GM18909 (cell line): Measurements from ENCODE around the gene USH1G.
"Not testable (repeated sequence)": the region's sequence is repeated elsewhere in the genome, so short reads cannot be mapped to it uniquely, and the experiment has no call there.

Source experiments
- ATAC-seq: cut with Tn5 transposase; IDR thresholded peaks from one replicate; pipeline ENCODE4 v1.9.1; 2021; ENCODE audit warnings: mild to moderate bottlenecking; ENCODE audit not compliant: unreplicated experiment, poor library complexity

The USH1G gene

DNA sequence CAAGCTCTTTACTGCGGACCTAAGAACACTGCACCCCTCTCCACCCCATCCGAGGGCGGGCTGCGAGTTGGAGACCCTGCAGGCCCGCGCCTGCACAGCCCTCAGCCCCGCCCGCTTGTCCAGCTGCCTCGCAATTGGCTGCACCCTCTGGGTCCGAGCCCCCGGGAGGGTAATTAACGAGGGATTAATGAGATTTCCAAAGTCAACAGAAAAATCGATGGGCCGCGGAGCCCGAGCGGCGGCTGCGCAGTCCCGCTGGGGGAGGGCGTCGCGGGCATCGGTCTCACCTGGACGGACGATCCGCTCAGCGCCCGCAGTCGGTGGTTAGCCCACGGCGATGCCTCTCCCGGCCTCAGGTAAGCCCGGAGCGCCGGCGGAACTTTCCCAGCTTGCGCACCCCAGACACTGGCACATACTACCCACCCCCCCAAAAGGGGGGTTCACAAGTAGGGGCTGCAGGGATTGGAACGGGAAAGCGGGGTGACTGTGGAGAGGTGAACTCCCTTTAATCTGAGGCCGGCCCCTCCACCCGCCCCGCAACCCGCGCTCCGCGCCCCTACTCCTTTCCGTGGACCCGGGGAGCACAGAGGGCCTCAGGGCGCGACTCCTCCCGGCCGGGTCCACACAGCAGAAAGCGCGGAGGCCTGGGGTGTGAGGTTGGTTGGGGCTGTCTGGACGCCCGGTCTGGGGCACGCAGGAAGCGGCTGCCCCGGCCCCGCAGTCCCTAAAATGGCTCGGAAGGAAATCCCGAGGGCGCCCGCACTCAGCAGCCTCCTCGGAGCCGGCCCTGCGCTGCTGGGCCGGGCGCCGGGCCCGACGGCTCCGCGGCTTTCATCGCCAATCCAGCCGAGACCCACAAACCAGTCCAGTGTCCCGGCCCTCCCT, 12.8 kb upstream of the USH1G start, which contains the start of gene OTOP3:
OTOP3 (plus strand) TSS at position 314 of the 885 bp plus-strand sequence; CDS start at position 338, 24 bp downstream.
- ATAC-seq, result no peak

DNA sequence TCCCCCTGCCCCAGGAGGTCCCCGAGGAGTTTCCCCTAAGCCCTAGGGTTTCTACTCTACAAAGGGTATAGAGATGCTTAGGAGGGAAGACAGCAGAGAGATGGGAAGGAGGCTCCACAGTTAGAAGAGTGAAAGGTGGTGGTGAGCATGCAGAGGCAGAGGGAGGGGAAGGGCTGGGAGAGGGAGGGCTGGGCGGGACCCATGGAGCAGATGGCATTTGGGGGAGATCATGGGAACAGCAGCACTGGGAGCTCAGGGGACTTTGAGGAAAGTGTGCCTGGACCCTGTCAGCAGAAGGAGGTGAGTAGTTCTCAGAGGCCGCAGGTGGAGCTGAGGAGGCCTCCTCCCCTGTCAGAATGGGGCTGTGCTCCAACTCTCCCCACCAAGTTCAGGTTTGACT, 12.0 kb upstream of the USH1G start:
- no peak for ATAC-seq

DNA sequence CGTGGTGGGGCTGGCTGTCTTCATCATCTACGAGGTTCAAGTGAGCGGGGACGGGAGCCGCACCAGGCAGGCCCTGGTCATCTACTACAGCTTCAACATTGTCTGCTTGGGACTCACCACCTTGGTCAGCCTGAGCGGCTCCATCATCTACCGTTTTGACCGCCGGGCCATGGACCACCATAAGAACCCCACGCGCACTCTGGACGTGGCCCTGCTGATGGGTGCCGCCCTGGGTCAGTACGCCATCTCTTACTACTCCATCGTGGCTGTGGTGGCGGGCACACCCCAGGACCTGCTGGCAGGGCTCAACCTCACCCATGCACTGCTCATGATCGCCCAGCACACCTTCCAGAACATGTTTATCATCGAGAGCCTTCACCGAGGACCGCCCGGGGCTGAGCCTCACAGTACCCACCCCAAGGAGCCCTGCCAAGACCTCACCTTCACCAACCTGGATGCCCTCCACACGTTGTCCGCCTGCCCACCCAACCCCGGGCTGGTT, 7.5 kb upstream of the USH1G start:
- no peak for ATAC-seq

DNA sequence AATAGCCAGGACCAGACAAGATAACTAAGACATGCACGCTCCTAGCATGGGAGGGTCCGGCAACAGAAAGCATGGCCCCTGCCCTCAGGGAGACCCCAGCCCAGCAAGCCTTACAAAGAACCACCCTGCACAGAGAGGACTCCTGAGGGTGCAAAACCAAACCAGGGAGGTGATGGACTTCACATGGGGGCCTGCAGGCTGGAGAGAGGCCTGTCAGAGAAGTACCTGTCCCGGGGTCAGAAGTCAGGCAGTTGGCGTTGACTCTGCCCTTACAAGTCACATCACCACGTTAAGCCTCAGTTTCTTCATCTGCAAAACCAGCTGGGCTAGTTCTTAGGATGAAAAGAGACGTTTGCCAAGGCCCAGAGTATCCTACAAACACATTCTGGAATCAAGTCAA, 5.7 kb upstream of the USH1G start:
- no peak for ATAC-seq

DNA sequence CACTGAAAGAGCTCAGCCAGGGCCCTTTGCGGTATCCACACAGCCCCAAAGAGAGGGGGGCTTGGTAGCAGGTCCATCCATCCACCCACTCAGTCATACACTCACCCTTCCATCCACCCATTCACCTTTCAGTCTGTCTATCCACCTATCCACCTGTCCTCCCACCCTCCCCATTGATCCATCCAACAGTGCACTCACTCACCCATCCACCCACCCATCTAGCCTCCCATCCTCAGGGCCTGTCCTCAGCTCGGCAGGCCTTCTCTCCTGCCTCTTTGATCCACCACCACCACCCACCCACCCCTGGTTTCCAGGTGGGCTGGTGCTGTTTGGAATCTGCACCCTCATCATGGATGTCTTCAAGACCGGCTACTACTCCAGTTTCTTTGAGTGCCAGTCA, 2.2 kb upstream of the USH1G start:
- ATAC-seq, result no peak

DNA sequence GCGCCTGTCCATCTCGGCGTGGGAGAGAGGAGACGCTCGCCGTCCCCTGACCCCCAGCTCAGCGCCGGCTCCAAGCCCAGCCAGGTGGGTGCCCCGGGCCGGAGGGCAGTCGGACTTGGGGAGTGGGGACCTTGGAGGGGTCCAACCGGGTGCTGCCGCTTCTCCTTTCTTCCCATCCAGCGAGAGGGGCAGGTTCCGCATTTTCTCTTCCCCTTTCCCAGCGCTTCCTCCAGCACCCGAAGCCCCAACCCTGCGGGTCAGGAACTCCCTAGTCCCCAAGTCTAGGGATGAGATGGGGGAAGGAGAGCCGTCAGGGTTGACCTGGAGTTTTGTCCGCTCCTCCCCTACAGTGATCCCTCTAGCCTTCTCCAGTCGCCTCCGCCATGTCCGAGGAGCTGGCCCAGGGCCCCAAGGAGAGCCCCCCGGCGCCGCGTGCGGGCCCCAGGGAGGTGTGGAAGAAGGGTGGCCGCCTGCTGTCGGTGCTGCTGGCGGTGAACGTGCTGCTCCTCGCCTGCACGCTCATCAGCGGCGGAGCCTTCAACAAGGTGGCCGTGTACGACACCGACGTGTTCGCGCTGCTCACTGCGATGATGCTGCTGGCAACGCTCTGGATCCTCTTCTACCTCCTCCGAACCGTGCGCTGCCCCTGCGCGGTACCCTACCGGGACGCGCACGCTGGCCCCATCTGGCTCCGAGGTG, 1.3 kb upstream of the USH1G start, which contains the start of gene OTOP2:
OTOP2 (plus strand) TSS at position 24 of the 699 bp plus-strand sequence; CDS start at position 384, 360 bp downstream.
- no peak for ATAC-seq

DNA sequence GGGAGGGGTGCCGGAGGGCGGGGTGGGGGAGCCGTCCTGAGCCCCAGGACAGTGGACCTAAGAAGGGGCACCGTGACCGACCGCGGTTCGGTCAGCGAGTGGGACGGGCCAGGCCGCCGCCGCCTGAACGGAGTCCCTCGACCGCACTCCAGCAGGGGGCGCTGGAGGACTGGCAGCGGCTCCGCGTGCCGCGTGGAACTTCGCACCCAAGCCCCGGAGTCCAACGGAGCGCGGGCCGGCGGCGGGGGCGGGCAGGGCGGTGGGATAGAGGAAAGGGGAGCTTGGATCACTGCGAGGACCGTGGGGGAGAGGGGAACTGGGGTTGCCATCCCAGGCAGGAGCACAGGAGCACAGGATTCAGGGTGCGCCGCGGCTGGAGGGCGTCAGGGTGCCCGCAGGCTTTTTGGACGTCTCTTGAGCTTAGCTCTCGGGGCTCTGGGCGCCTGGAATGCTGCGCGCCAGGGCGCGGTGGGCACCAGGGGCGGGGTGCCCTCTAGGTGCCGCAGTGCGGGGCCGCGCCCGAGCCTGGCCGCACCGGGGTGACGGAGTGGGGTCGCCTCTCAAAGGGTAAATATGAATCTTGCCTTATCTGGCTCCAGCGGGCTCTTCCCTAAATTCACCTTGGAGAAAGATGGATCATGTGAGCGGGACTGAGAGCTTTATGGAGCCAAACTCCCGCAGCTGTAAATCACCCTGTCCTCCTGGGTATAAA, 639 bp upstream of the USH1G start:
- ATAC-seq, result no peak

DNA sequence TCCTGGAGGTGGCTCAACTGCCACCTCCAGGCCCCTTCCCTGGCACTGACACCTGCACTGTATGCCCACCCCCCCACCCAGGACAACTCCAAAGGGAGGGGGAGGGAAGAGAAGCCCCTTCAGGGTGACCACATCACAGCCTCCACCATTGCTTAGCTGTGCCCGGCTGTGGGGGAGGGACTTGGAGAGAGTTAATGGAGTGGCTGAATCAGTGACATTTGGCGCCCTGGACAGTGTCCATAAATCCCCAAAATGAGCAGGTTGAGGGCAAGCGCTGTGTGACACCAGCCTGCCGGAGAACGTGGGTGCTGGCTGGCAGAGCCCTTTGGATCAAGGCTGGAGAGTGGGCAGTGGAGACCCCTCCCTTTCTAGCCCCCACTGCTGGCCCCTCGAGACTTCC, 883 bp downstream of the USH1G start:
- ATAC-seq, result no peak

DNA sequence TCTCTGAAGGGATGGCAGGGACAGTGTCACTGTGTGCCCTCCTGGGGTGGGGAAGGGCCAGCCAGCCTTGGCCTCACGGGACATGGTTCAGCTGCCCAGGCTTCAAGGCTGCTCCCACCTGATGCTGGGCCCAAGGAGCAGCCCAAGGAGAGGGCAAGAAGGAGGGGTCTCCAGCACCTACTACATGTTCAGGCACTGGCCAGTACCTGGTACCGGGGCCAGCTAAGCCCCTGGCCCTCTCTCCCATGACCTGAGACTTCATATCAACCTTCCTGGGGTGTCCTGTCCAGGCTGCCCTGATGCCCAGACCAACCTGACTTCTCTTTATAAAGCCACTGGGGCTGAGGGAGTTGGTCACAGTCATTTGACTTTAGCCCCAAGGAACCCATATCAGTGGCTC, 1.3 kb downstream of the USH1G start:
- no peak for ATAC-seq

DNA sequence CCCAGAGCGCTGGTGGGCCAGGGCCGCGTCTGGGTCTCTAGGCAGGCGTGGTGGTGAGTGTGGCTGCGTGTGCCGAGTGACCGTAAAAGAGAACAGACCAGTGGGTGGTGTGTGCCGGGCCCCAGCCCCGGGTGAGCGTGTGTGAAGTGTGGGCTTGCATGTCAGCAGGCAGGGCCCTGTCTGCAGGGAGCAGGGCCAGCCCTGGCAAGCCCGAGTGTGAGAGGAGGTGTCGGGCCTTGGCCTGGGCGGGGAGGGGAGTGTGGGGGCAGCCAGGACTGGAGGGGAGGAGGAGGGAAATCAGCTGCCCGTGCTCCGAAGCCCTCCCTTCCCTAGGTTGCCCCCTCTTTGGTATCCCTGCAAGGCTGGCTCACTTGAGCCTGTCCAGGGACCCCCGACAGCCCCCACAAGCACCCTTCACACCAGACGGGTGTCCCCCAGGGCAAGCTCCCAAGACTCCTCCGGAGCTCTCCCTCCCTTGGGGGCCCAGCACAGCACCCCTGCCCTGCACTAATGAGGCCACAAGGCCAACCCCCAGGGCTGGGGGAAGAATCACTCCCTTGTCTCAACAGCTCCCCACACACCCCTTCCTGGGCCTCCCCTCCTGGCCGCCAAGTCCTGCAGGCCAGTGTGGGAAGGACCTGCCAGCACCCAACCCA, 1.9 kb downstream of the USH1G start:
- ATAC-seq, result no peak

DNA sequence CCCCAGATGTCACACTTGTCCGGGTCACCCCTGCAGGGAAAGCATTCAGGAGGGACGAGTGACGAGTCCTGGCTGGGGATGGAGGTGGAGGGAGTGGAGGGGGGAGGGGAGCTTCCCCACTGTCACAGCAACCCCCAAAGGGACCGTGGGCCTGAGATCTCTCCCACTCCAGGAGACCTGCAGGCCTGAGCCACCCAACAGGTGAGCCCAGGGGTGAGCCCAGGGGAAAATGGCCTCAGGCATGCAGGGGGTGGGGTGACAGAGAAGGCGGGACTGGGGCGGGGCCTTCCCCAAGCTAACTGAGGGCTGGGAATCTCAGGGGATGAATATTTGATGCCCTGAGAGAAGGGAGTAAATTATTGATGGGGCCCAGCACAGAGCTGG, 2.4 kb downstream of the USH1G start:
- no peak for ATAC-seq

DNA sequence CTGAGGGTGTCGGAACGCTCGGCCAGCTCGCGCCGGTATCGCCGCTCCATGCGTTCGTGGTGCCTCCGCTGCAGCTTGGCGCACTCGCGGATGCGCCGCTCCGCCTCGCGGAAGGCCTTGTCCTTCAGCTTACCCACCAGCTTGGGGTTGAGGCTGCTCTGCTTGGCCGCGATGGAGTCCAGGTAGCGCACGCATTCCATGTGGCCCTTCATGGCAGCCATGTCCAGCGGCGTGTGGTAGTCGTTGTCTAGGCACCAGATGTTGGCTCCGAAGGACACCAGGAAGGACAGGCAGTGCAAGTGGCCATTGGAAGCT, 2.8 kb downstream of the USH1G start:
- no peak for ATAC-seq

DNA sequence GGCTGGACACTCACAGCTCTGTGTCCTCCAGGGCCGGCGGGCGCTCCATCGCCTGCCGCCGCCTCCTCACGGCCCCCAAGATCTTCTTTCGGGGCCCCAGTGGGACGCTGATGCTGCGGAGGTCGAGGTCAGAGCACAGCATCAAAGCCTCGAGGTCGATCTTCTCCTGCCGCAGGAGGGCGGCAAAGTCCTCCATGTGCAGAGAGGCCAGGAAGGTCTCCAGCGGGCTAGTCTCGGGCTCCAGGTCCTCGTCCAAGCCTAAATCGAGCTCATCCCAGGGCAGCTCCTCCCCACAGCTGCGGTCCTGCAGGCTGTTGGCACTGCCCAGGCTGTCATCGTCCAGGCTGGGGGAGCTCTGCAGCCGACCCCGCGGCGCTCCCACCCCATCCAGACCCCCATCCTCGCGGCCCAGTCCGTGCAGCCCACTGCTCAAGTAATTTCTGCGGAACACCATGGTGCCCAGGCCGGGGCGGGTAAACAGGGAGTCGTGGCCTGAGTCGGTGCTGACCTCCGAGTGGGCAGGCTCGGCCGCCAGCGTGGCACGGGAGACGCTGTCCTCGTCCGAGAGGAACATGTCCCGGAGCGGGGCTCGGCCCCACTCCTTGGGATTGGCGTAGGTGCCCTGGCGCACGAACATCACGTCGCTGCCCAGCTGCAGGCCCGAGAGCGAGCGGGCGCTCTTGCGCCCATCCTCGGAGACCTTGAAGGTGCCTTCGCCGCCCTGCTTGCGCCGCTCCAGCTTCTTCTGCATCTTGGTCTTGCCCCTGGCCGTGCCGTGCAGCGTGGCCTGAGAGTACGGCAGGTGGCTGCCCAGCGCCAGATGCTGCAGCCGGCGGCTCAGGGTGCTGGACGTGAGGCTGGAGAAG, 3.4 kb downstream of the USH1G start:
- ATAC-seq, result no peak

DNA sequence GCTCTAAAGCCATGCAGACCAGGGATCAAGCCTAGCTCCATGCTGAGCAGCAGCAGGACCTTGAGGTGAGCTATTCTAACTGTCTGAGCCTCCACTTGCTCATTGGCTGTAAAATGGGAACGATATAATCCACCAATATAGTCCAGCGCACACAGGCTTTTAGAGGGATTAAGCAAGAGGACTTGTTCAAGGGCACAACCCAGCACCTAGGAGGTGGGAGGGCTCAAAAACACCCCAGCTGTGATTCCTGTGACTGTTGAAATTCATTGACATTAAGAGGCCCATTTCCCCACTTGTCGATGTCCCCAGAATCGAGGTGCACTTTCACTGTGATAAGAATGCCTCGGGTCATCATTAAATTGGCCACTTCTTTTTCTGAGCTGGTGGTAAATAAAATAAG, 4.1 kb downstream of the USH1G start:
- no peak for ATAC-seq

DNA sequence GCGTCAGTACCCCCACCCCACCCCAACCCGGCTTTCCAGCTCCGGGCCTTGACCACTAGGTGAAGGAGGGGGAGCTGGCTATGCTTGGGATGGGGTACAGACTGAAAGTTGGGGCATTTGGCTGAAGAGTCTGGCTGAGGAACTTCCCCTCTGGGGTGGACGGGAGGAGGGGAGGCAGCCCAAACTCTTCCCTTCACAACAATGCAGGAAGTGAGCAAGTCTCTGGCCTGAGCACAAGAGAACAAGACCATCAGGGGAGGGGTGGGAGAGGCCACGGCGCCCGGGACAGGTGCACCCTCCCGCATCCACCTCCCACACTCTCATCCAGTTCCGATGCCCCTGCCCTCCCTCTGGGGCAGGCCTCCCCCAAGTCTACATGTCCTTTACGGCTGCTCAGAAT, 5.6 kb downstream of the USH1G start:
- ATAC-seq, result no peak

DNA sequence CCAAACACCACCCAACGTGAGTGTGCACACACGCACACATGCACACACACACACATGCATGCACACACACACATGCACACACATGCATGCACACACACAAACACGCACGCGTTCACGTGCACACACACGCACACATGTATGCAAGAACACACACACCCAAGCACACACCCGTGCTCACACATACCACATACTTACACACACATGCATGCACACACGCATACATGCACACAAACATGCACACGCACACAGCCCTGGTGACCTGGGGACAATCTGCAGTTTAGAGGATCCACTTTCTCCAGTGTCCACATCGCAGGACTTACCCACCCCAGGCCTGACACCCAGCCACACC, 6.2 kb downstream of the USH1G start:
- no peak for ATAC-seq

DNA sequence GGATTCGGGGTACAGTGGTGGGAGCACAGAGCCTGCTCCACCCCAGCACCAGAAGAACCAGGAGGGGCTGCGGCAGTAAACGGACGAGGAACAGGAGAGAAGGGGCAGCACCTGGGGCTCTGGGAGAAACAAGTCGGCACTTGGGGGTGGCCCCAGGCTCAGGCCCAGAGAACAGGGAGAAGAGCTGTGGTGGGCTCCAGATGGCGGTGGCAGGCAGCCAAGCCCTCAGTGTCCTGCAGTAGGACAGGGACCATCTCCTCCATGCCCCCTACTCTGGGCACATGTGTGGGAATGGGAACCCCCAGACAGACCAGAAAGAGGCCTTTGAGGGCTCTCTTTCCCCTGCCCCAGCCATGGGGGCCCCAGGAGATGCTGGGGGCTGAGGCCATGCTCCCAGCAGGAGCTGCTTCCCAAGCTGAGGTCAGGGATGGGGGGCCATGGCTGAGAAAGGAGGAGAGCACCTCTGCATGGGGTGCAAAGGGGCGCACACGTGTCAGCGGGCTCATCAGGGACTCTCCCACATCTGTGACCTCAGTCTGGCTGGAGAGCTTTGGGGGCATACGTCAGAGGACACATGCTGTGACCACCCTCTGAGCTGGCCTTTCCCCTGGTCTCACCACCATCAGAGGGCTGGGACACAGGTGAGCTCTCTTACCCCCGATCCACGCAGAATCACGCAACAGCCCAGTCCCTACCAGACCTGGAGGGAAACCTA, 6.8 kb downstream of the USH1G start:
- no peak for ATAC-seq

DNA sequence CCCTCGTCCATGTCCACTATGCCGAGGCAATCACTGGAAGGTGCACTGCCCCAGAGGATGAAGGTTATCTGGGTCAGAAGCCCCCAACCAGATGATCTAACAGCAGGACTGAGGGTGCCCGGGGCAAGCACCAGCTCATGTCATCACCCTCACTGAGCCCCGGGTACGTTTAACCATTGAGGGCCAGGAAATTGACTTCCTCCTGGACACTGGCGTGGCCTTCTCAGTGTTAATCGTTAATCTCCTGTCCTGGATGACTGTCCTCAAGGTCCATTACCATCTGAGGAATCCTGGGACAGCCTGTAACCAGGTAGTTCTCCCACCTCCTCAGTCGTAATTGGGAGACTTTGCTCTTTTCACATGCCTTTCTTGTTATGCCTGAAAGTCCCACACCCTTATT, 11.6 kb downstream of the USH1G start:
- not testable (repeated sequence) for ATAC-seq

DNA sequence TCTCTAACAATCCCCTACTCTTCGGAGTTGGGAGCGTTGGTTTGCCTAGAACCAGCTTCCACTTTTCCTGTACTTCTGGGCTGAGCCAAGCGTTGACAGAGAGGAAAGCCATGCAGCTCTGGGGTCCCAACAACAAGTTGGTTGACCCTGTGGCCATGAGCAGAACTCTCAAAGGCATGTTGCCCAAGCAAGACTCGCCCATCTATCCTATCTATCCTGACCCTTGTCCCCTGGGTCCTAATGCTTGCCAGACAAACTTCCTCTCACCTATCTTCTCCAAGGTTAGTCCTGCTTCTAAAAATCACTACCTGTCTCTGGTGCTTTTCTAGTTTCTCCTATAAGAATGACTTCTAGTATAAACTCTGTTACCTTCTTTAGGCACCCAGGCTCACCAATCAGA, 14.0 kb downstream of the USH1G start:
- not testable (repeated sequence) for ATAC-seq
